Fibroblast of lung (primary cell): ENCODE results near the gene CTXN3. TPM values are rescaled to one million over a fixed set of nuclear protein-coding genes. Genes with fewer than 3 reads are reported as not detected.

ENCODE experiments used
- DNase-seq, 2 donors: peaks; one replicate each; pipeline versions ENCODE4 v3.0.0 to v3.0.0-alpha.2; 2010; ENCODE audit warnings: low read depth in 2 of 2
- H2AFZ ChIP-seq: 2 replicates; pipeline ENCODE4 v1.5.1; 2012; ENCODE audit warnings: low read length, control low read depth, inconsistent platforms
- H3K27ac ChIP-seq: 2 replicates; pipeline ENCODE4 v1.5.1; 2011; ENCODE audit warnings: low read length, control low read depth; ENCODE audit not compliant: insufficient read depth
- H3K27me3 ChIP-seq: 2 replicates; pipeline ENCODE4 v1.5.1; 2011; ENCODE audit warnings: mild to moderate bottlenecking, low read length; ENCODE audit not compliant: control insufficient read depth, insufficient read depth
- H3K36me3 ChIP-seq: 2 replicates; pipeline ENCODE4 v1.5.1; 2011; ENCODE audit warnings: low read length; ENCODE audit not compliant: control insufficient read depth, insufficient read depth
- H3K4me1 ChIP-seq: 2 replicates; pipeline ENCODE4 v1.5.1; 2011; ENCODE audit warnings: low read length; ENCODE audit not compliant: control insufficient read depth, insufficient read depth; ENCODE audit errors: extremely low read depth
- H3K4me2 ChIP-seq: 2 replicates; pipeline ENCODE4 v1.5.1; 2011; ENCODE audit warnings: low read length, control low read depth; ENCODE audit not compliant: insufficient read depth; ENCODE audit errors: extremely low read depth
- H3K4me3 ChIP-seq, 4 experiments: fragments of 200-600 bp in 1 of 4; sonication (generic) in 1 of 4; replicated peaks in 1 of 4; 2 replicates each; pipeline ENCODE4 v1.5.1; 2011 to 2016; ENCODE audit warnings: low read length in 4 of 4, low read depth in 3 of 4, mild to moderate bottlenecking in 3 of 4, control low read depth in 2 of 4, inconsistent platforms in 1 of 4, mixed read lengths in 1 of 4; ENCODE audit not compliant: insufficient read depth in 1 of 4; ENCODE audit errors: control extremely low read depth in 1 of 4
- H3K79me2 ChIP-seq: 2 replicates; pipeline ENCODE4 v1.5.1; 2012; ENCODE audit warnings: mild to moderate bottlenecking, low read length, inconsistent platforms; ENCODE audit not compliant: control insufficient read depth, insufficient read depth
- H3K9ac ChIP-seq: 2 replicates; pipeline ENCODE4 v1.5.1; 2011; ENCODE audit warnings: mild to moderate bottlenecking, low read length, control low read depth; ENCODE audit not compliant: insufficient read depth
- H3K9me3 ChIP-seq: 2 replicates; pipeline ENCODE4 v1.5.1; 2012; ENCODE audit warnings: low read depth, low read length; ENCODE audit not compliant: control insufficient read depth, insufficient read depth
- H4K20me1 ChIP-seq: 2 replicates; pipeline ENCODE4 v1.5.1; 2011; ENCODE audit warnings: low read length; ENCODE audit not compliant: control insufficient read depth, insufficient read depth; ENCODE audit errors: extremely low read depth
- CTCF ChIP-seq, 2 donors: IDR thresholded peaks in 1 of 2; conservative IDR thresholded peaks in 1 of 2; 1 replicate in 1 of 2; 2 replicates in 1 of 2; pipeline ENCODE4 v1.5.1; 2011 to 2012; ENCODE audit warnings: low read length in 2 of 2, control low read depth in 1 of 2, inconsistent platforms in 1 of 2, low read depth in 1 of 2, mild to moderate bottlenecking in 1 of 2
- EZH2 ChIP-seq: IDR thresholded peaks from 2 replicates; pipeline ENCODE4 v1.5.1; 2012; ENCODE audit warnings: low read length, control low read depth, mild to moderate bottlenecking; ENCODE audit errors: missing control alignments
- polyA plus RNA-seq, 2 donors: library from polyadenylated mRNA; depleted of rRNA in 1 of 2; stranded (reverse) in 1 of 2; unstranded in 1 of 2; fragments of >200 nt; gene quantifications; 2 replicates each; pipeline ENCODE4 v1.2.1, GENCODE V29; 2011 to 2012; ENCODE audit warnings: missing spikeins in 1 of 2
- total RNA-seq: library from RNA; depleted of rRNA; stranded (reverse); fragments of >200 nt; gene quantifications from 2 replicates; pipeline ENCODE4 v1.2.1, GENCODE V29; 2014

The CTXN3 gene
- total and polyA plus RNA-seq, 2 donors (not counting 1 experiment from before 2014, with no cell fraction given) = not detected

GRCh38 chr5:127645300-127645726, 3.6 kb upstream of the CTXN3 start:
- TF ChIP-seq CTCF (conservative IDR thresholded peaks at IDR 0.05 in 1 of 2, IDR thresholded peaks at IDR 0.05 in 1 of 2; ENCODE audit: low read depth in 1 of 2, low read length in 2 of 2) (no peak), EZH2 (no peak)
- H3K4me3 ChIP-seq = no peak overlapping the region
- H3K27me3 ChIP-seq = no peaks in the 10 kb centered on the region
- H2AFZ ChIP-seq = no peak overlapping the region
- H3K9ac ChIP-seq = no peak overlapping the region
- no peaks in the 10 kb centered on the region for H3K9me3 ChIP-seq
- H3K79me2 ChIP-seq = no peaks in the 10 kb centered on the region
- no peak for DNase-seq
- H3K4me2 ChIP-seq = no peak overlapping the region
- no peaks in the 10 kb centered on the region for H3K36me3 ChIP-seq
- H4K20me1 ChIP-seq = no peaks in the 10 kb centered on the region
- H3K4me1 ChIP-seq = no peaks in the 10 kb centered on the region
- no peak overlapping the region for H3K27ac ChIP-seq

- H3K36me3 ChIP-seq = no peaks in the 10 kb centered on the region
- no peak overlapping the region for H3K27ac ChIP-seq
- H3K9ac ChIP-seq = no peak overlapping the region
- no peak overlapping the region for H2AFZ ChIP-seq
- no peak for DNase-seq
- H3K27me3 ChIP-seq = no peaks in the 10 kb centered on the region
- H3K4me2 ChIP-seq = no peak overlapping the region
- no peaks in the 10 kb centered on the region for H3K9me3 ChIP-seq
- TF ChIP-seq CTCF (conservative IDR thresholded peaks at IDR 0.05 in 1 of 2, IDR thresholded peaks at IDR 0.05 in 1 of 2; ENCODE audit: low read depth in 1 of 2, low read length in 2 of 2) (no peak), EZH2 (no peak)
- H3K4me3 ChIP-seq = no peak overlapping the region
- no peaks in the 10 kb centered on the region for H3K4me1 ChIP-seq
- H3K79me2 ChIP-seq = no peaks in the 10 kb centered on the region
- no peaks in the 10 kb centered on the region for H4K20me1 ChIP-seq
Measured at GRCh38 chr5:127647361-127647958, 1.4 kb upstream of the CTXN3 start.

DNA sequence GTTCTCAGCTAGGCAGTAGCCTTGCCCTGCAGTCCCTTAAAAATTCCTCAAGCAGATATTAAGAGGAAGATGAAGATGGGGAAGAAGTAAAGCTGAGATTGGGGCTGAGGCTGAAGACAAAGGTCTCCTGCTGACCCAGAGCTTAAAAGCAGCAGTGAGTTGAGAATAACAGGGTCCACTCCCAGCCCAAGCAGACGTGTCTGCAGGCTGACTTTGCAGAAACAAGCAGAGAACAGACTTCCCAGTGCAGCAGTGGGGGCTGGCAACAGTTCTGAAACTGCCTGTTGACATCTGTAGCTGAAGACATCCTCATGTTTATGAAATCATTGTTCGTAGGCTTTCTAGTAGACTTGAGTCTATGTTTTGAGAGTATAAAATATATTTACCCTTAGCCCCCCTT, 1.1 kb downstream of the CTXN3 start:
- Histone ChIP-seq H2AFZ (no peak overlapping the region), H3K9ac (no peak overlapping the region), H3K79me2 (no peaks in the 10 kb centered on the region), H4K20me1 (no peaks in the 10 kb centered on the region), H3K27ac (no peak overlapping the region), H3K36me3 (no peaks in the 10 kb centered on the region), H3K4me2 (no peak overlapping the region), H3K4me1 (no peaks in the 10 kb centered on the region), H3K4me3 (no peak overlapping the region), H3K9me3 (no peaks in the 10 kb centered on the region), H3K27me3 (no peaks in the 10 kb centered on the region)
- DNase-seq = peak in 1 of 2 donors; percentile 64
- TF ChIP-seq CTCF (conservative IDR thresholded peaks at IDR 0.05 in 1 of 2, IDR thresholded peaks at IDR 0.05 in 1 of 2; ENCODE audit: low read depth in 1 of 2, low read length in 2 of 2) (no peak), EZH2 (no peak)
